HepG2 (cell line): ENCODE data around the gene DMKN. TPM values are rescaled to one million over a fixed set of nuclear protein-coding genes. Genes with fewer than 3 reads are reported as not detected.
A peak's percentile ranks its signal among the peaks of the same experiment; 100 is the strongest.

ENCODE experiments used
- ARID2 ChIP-seq: sonication (generic); formaldehyde crosslinking; IDR thresholded peaks from 2 replicates; pipeline ENCODE4 v1.8.1; 2022; ENCODE audit warnings: mild to moderate bottlenecking, missing genetic modification reagents, borderline replicate concordance
- BHLHE40 ChIP-seq: IDR thresholded peaks from 2 replicates; pipeline ENCODE4 v1.6.1; 2011; ENCODE audit warnings: low read length, improper control_type of control experiment
- CEBPB ChIP-seq: IDR thresholded peaks from 2 replicates; pipeline ENCODE4 v1.6.1; 2011; ENCODE audit warnings: low read depth, low read length, improper control_type of control experiment, borderline replicate concordance
- E2F1 ChIP-seq: sonication (generic); formaldehyde crosslinking; IDR thresholded peaks from 2 replicates; pipeline ENCODE4 v1.5.0; 2020; ENCODE audit warnings: missing genetic modification reagents
- ETV6 ChIP-seq: sonication (generic); formaldehyde crosslinking; conservative IDR thresholded peaks from 2 replicates; pipeline ENCODE4 v1.4.0; 2020; ENCODE audit warnings: missing genetic modification reagents
- HDAC1 ChIP-seq: sonication (generic); formaldehyde crosslinking; IDR thresholded peaks from 2 replicates; pipeline ENCODE4 v1.5.1; 2020; ENCODE audit warnings: mild to moderate bottlenecking, missing genetic modification reagents
- MYNN ChIP-seq: sonication (generic); formaldehyde crosslinking; IDR thresholded peaks from 2 replicates; pipeline ENCODE4 v1.4.0; 2020; ENCODE audit warnings: mild to moderate bottlenecking, low read depth, missing genetic modification reagents
- PBX2 ChIP-seq: IDR thresholded peaks from 2 replicates; pipeline ENCODE4 v1.6.1; 2016; ENCODE audit warnings: control low read depth
- PCBP1 ChIP-seq: fragments of 200-400 bp; formaldehyde crosslinking; IDR thresholded peaks from 2 replicates; pipeline ENCODE4 v1.6.1; 2017; ENCODE audit warnings: mild to moderate bottlenecking, low read depth, low read length, borderline replicate concordance
- POGK ChIP-seq: sonication (generic); formaldehyde crosslinking; conservative IDR thresholded peaks from 2 replicates; pipeline ENCODE4 v1.8.0; 2022; ENCODE audit warnings: mild to moderate bottlenecking, moderate library complexity, missing genetic modification reagents
- RCOR2 ChIP-seq: IDR thresholded peaks from 2 replicates; pipeline ENCODE4 v1.6.1; 2016; ENCODE audit warnings: missing biosample characterization, missing genetic modification reagents
- SKI ChIP-seq: fragments of 450-650 bp; IDR thresholded peaks from one replicate; pipeline ENCODE4 v1.6.1; 2018; ENCODE audit warnings: mild to moderate bottlenecking; ENCODE audit not compliant: partially characterized antibody
- TEF ChIP-seq: sonication (generic); formaldehyde crosslinking; IDR thresholded peaks from 2 replicates; pipeline ENCODE4 v1.5.0; 2020; ENCODE audit warnings: missing genetic modification reagents
- ZBTB26 ChIP-seq: IDR thresholded peaks from 2 replicates; pipeline ENCODE4 v1.6.1; 2016; ENCODE audit warnings: missing compliant biosample characterization, missing genetic modification reagents, borderline replicate concordance
- ZBTB33 ChIP-seq: sonication (generic); formaldehyde crosslinking; IDR thresholded peaks from 2 replicates; pipeline ENCODE4 v1.4.0; 2020; ENCODE audit warnings: missing genetic modification reagents
- ZEB1 ChIP-seq: IDR thresholded peaks from 2 replicates; pipeline ENCODE4 v1.6.1; 2012; ENCODE audit warnings: mild to moderate bottlenecking, low read depth, inconsistent platforms; ENCODE audit not compliant: insufficient replicate concordance
- ZNF333 ChIP-seq: sonication (generic); formaldehyde crosslinking; IDR thresholded peaks from 2 replicates; pipeline ENCODE4 v1.4.0; 2020; ENCODE audit warnings: mild to moderate bottlenecking, missing genetic modification reagents, borderline replicate concordance
- ZNF598 ChIP-seq: sonication (generic); formaldehyde crosslinking; IDR thresholded peaks from 2 replicates; pipeline ENCODE4 v1.5.1; 2020; ENCODE audit warnings: mild to moderate bottlenecking, missing genetic modification reagents, borderline replicate concordance
- ZNF720 ChIP-seq: sonication (generic); formaldehyde crosslinking; IDR thresholded peaks from 2 replicates; pipeline ENCODE4 v1.4.0; 2020; ENCODE audit warnings: missing genetic modification reagents
- ZNF746 ChIP-seq: sonication (generic); formaldehyde crosslinking; IDR thresholded peaks from 2 replicates; pipeline ENCODE4 v1.8.0; 2022; ENCODE audit warnings: mild to moderate bottlenecking, missing genetic modification reagents
- ZNF768 ChIP-seq: sonication (generic); formaldehyde crosslinking; IDR thresholded peaks from 2 replicates; pipeline ENCODE4 v1.4.0; 2020; ENCODE audit warnings: missing genetic modification reagents
- ZNF891 ChIP-seq: sonication (generic); formaldehyde crosslinking; IDR thresholded peaks from 2 replicates; pipeline ENCODE4 v1.5.0; 2020; ENCODE audit warnings: mild to moderate bottlenecking, missing genetic modification reagents
- ZSCAN20 ChIP-seq: sonication (generic); formaldehyde crosslinking; IDR thresholded peaks from 2 replicates; pipeline ENCODE4 v1.4.0; 2020; ENCODE audit warnings: missing genetic modification reagents, mild to moderate bottlenecking, borderline replicate concordance
- ZZZ3 ChIP-seq: sonication (generic); formaldehyde crosslinking; IDR thresholded peaks from 2 replicates; pipeline ENCODE4 v1.4.0; 2020; ENCODE audit warnings: missing genetic modification reagents, mild to moderate bottlenecking, borderline replicate concordance
- polyA plus RNA-seq, 8 experiments: library from polyadenylated mRNA; depleted of rRNA in 3 of 8; stranded (reverse) in 7 of 8; unstranded in 1 of 8; fragments of >200 nt; fragmentation: Illumina TruSeq in 4 of 8; extraction: Trizol in 4 of 8; gene quantifications; 2 replicates each; pipeline versions ENCODE4 v1.2.1 to v1.2.3, GENCODE V29; 2011 to 2016; ENCODE audit warnings: low read depth in 4 of 8, missing spikeins in 1 of 8, mixed read lengths in 1 of 8; ENCODE audit not compliant: insufficient read depth in 1 of 8
- total RNA-seq, 5 experiments: library from RNA; depleted of rRNA; stranded (reverse); fragments of >200 nt; fragmentation: Illumina TruSeq; extraction: Trizol; gene quantifications; 2 replicates each; pipeline ENCODE4 v1.2.3, GENCODE V29; 2016; ENCODE audit warnings: low read depth in 1 of 5

Gene DMKN
- total and polyA plus RNA-seq, 2 of the 13 experiments (the other 11 are each of a cell fraction or from before 2014, with no cell fraction given), result 50.8 to 57.1 TPM

- TF ChIP-seq ZBTB33 (CRISPR knock-in tag), result peak; percentile 89
- TF ChIP-seq E2F1 (CRISPR knock-in tag), result no peak
- no peak for TF ChIP-seq ZNF333 (CRISPR knock-in tag)
- no peak for TF ChIP-seq RCOR2 (CRISPR knock-in tag)
- TF ChIP-seq ETV6 (CRISPR knock-in tag), result no peak
- no peak for TF ChIP-seq ARID2 (CRISPR knock-in tag)
- TF ChIP-seq CEBPB, result 0 out of 2 replicates have a peak, but pooled peaks have one; percentile 9
- peak; percentile 67; the same call in 1 of the 2 replicates for TF ChIP-seq ZNF768
- TF ChIP-seq HDAC1 (CRISPR knock-in tag), result no peak; the same call in 1 of the 2 replicates
- no peak for TF ChIP-seq ZNF720
- TF ChIP-seq ZEB1, result no peak
- no peak for TF ChIP-seq PBX2 (CRISPR knock-in tag)
- TF ChIP-seq ZNF746 (CRISPR knock-in tag), result 0 out of 2 replicates have a peak, but pooled peaks have one; percentile 13
- no peak for TF ChIP-seq ZZZ3 (CRISPR knock-in tag)
- no peak for TF ChIP-seq PCBP1
- TF ChIP-seq BHLHE40, result no peak
- TF ChIP-seq MYNN (CRISPR knock-in tag), result no peak
- no peak for TF ChIP-seq ZSCAN20 (CRISPR knock-in tag)
- TF ChIP-seq SKI, result no peak
- TF ChIP-seq ZNF598 (CRISPR knock-in tag), result no peak
- no peak for TF ChIP-seq TEF
- no peak for TF ChIP-seq POGK
- TF ChIP-seq ZNF891 (CRISPR knock-in tag), result no peak
- no peak for TF ChIP-seq ZBTB26 (CRISPR knock-in tag)
These were observed 26.4 kb upstream of the DMKN start (continued) for GRCh38 chr19:35539850-35540249.
